ENCODE data around the gene LARGE2. TPM values are rescaled to one million over a fixed set of nuclear protein-coding genes. Genes with fewer than 3 reads are reported as not detected.

Gene LARGE2
- 0.40 and 1.2 TPM in 2 replicates for total RNA-seq

DNA sequence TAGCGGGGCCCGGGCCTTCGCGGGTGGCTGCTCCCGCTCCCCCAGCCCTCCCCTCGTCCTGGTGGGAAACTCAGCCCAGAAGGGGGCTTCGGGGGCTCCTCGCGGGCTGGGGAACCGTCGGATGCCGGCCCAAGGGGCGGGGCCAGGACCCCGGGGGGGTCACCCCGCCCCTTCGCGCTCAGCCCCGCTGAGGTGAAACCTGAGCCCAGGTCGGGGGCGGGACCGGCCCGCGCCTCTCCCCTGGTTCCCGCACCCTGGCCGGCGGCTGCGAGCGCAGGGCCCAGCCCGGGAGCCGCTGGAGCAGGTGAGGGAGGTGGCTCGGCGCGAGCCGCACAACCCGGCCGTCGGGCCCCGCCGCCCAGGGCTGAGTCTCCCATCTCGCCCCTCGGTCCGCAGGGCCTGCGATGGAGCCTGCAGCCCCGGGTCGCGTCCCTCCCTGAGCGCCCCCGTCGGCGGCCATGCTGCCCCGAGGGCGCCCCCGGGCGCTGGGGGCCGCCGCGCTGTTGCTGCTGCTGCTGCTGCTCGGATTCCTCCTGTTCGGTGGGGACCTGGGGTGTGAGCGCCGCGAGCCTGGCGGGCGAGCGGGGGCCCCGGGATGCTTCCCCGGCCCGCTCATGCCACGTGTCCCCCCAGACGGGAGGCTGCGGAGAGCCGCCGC lies at the start of gene LARGE2:
Gene LARGE2 (plus strand): TSS at position 232 of the 658 bp plus-strand sequence. CDS start 227 bp downstream, at position 459.
- no peak for DNase-seq (ENCODE audit: low read depth)

DNA sequence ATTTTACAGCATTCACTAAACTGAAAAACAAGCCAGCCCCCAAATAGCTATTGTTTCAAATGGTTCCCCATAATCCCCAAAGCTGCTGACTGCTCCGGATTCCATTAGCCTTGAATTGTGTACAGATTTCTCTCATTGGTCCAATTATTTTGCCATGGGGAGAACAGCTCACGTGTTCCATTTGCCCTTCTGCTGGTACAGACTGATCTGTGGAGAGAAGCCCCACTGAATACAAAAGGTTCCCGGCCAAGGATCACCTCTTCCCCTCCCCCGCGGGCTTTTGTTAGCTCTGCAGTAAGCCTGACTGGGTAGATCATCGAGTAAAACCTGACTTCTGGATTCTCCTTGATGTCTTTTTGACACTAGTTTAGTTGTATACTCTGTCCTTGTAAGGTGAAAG lies 46.1 kb upstream of the LARGE2 start:
- DNase-seq (ENCODE audit: low read depth), result no peak

DNA sequence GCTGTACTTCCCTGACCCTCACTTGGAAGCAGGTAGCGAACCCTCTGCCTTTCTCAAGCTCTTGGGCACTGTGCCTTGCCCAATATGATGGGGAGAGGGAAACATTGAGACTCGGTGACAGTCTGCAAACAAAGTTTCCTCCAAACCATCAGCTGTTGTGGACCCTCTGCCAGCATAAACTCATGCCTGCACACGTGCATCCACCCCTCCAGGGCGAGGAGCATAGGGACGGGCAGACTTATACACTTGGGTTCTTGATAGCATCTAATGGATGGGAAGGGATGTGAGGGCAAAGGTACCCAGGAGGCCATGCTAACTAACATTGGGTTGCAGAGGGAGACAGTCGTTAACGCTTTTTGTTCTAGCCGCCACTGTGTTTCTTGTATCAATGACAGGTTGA lies 45.2 kb upstream of the LARGE2 start:
- DNase-seq (ENCODE audit: low read depth), result no peak

DNA sequence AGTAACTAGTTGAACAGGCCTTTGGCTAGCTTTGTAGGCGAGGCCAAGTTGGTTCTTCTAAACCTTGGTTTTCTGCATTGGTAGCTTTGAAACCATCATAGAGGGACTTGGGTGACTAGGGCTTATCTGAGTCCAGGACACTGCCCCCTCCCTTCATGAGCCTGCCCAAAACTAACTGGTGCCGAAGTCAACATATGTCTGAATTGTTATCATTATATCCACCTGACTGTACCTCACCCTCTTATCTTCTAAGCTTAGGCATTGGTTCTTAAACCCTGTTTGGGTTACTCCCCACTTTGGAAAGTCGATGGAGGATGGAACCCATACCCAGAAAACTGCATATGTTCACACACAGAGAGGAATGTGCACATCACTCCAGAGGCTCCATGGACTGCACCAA lies 44.6 kb upstream of the LARGE2 start:
- DNase-seq (ENCODE audit: low read depth), result no peak

DNA sequence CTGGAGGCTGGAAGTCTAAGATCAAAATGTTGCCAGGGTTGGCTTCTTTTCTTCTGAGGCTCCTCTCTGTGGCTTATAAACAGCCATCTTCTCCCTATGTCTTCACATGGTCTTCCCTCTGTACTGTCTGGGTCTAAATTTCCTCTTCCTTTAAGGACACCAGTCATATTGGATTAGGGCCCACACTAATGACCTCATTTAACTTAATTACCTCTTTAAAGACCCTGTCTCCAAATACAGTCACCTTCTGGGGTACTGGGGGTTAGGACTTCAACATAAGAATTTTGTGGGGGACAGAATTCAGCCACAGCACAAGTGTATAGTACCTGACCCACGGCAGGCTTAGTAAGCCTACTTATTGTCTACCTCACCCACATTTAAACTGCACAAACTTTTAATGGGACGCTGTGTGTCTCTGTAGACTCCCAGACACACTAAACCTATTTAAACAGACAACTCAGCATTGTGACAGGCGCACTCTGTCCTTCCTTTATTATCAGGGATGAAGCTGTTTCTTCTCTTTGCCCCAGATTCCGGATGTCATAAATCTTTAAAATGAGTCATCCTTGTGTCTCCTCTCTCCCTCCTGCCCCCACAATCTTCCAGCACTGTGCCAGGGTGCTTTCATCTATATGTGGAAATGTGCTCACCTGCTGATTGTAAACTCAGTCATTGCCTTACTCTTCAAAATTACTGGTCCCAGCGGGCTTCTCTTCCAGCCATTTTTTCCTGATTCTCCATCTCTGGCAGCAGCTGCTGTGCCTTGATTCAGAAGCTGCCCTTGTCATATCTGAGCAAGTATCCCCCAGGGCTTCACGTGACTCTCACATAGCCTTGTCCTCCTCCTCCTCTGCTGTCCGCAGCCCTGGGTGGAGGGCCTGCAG lies 42.4 kb upstream of the LARGE2 start:
- DNase-seq (ENCODE audit: low read depth), result peak; percentile 28

DNA sequence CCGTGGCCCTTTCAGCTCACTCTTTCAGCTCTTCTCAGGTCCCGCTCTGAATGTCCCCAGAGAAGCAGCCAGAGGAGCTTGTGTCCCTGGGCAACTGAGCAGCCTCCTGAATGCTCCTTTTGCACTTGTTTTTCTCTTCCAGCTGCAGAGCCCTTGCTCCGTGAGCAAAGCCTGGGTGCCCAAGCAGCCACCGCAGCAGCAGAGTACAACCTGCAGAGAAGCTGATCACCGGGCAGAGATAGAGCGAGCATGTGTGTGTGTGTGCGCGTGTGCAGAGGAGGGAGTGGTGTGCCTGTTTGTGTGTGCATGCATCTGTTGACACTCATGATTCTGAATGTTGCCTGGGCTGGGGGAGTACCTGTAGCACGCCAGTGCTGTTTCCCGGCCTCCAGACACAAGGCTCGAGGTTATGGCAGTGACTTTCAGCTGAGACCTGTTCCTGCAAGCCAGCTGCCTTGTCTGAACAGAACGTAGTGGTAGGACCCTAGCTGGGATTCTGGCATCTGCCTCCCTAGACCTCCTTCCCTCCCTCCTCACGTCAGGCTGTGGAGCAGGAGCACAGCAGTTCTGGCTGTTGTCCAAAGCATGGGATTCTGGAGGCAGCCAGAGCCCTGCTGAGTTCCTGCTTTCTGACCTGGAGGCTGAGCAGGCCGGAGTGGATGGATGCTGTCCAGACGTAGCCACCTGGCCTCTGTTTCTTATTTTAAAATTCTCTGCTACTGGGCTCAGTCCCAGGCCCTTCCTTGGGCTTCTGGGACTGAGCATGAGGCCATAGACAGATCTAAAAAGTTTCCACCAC lies 41.5 kb upstream of the LARGE2 start:
- DNase-seq (ENCODE audit: low read depth), result no peak

DNA sequence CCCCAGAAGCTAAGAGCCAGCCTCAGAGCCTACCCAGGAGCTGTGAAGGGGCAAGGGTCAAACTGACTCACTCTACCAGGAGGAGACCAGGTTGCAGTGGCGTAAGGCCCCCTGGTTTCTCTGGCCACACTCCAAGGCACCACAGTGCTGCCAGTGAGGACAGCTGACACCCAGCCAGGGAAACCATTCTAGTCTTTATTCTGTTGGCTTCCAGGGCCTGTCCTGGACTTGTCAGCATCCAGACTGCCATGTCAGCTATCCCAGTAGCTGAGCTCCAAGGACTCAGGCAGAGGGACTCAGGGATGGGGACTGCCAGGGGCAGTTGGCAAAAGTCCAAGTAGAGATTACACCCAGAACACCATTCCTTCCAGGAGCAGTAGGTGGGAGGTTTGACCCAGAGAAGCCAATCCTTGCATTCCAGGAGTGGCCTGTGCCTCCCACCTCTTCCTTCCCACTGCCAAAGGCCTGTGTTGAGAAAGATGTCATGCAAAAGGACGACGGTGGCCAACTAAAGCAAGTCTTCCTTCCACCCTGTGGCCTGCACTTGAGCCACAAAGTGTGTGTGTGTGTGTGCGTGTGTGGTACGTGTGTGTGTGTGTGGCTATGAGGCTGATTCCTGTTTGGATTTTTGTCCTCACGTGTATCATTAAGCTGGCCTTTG lies 40.6 kb upstream of the LARGE2 start:
- DNase-seq (ENCODE audit: low read depth), result peak; percentile 63

DNA sequence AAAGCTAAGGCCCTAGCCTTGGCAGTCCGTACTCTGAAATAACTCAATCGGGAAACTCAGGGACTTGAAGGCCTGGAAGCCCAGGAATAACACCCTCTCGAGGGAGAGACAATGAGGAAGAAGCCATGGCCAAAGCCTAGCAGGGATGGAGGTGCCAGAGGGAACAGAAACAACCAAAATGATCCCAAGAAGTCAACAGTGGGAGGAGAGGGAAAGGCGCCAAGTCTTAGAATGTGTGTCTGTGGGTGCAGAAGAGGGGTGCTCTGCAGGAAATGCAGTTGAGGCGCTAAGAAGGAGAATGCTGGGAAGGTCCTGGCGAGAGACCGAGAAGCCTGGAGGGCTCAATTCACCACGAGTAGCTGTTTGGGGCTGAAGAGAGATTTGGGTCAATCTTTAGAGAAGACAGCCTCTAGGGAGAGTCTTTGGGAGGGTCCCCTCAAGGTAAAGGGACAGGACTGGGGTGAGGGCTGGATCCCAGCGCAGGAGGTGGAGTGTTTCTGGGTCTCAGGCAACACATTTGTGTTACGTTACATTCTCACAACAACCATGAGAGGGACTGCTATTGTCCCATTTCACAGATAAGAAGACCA lies 37.8 kb upstream of the LARGE2 start:
- no peak for DNase-seq (ENCODE audit: low read depth)

DNA sequence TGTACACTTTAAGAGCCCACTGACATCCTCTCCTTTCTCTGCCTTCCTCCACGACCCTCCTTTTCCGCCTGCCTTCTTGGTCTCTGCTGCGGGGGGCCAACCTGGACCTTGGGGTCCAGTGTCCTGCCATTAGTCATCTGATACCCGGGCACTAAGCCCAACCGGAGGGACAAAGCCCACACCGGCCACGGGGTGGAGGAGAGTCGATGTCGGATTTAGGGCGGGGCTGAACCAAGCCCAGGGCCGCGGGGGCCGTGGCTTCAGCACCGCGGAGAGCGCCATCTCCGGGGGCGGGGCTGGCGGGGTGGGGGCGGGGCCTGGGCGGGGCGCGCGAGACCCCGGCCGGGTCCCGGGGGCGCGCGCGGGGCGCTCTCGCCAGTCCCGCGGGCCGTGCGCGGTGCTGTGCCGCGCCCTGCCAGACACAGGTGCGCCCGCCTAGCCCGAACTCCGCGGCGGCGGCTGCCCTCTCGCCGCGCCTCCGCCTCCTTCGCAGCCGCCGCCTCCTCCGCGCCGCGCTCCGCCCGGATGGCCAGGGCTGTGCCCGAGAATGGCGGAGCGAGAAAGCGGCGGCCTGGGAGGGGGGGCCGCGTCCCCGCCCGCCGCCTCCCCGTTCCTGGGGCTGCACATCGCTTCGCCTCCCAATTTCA lies 37.1 kb upstream of the LARGE2 start, which contains the start of gene MAPK8IP1:
Gene MAPK8IP1 (plus strand): TSS at position 378 of the 647 bp plus-strand sequence. CDS start 170 bp downstream, at position 548.
- no peak for DNase-seq (ENCODE audit: low read depth)

DNA sequence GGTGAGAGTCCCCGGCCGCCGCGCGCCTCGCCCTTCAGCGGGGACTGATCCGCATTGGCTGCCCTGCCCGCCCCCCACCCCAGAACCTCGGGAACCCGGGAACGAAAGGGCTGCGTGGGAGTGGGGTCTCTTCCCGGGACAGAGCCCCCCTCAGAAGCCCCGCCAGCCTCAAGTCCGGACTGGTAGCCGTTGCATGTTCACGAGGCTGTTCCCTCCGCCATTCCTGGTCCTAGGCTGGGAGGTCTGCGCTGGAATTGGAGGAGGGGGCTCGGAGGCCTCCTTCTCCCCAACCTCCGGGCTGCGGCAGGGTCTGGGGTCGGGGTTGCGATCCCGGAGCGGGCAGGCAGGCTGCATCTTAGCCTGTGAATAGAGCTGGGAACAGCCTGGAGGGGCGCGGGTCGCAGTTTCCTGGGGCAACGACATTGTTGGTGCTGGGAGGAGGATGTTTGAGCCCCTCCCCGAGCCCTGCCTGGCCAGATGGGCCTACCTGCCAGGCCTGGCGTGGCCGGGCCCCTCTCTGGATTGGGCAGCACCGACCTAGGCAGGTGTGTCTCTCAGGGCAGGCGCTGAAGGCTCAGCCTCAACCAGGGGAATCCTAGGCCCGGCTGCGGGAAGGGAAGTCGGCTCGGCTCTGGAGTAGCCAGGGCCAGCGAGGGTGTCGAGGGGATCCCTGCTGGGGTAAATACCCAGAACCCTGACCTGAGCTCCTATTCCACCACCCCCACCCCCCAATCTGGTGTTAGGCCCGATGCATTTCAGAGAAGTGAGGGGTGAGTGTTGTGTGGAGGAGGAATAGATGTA lies 36.3 kb upstream of the LARGE2 start:
- no peak for DNase-seq (ENCODE audit: low read depth)

DNA sequence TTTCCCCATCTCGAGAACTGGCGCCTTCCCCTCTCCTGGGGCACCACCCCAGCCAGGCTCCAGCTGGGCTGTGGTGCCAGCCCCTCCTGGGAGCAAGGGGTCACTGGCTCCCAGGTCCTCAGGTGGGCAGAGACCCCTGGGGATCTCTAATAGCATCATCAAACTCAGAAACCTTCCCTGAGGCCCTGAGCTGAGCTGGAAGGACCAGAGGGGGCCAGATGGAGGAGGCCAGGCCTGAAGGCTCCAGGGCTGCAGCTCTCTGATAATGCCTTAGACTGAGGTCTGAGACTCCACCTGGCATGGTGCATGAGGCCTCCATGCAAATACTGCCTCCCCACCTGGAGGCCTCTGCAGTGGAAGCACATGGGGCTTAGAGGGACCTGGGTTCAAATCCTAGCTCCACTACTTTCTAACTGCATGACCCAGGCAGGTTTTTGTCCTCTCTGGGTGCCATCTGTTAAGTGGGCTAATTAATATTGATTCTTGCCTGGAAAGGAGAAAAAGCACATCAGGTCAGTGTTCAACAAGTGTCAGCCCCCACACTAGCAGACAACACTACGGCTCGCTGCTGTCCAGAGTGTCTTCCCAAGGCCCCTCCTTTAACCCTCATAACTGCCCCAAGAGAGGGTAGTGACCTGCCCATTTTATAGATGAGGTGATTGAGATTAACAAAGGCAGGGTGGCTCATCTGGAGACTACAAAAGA lies 35.5 kb upstream of the LARGE2 start:
- no peak for DNase-seq (ENCODE audit: low read depth)

DNA sequence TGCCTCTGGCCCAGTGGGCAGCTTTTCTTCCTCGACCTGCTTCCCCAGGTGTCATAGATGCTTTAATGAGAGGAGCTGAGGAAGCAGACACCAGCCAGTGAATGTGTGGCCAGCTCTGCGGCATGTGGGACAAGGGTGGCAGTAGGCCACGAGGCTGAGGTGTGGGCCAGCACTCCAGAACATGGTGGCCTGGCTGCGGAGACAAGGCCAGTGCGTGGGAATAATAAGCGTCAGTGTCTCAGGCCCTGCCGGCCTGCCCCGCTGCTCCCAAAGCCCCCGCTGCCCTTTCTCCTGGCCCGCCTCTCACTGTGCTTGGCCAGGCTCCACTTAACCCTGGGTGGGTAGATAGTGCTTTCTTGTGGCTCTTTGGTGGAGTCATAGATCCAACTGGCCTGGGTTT lies 34.9 kb upstream of the LARGE2 start:
- no peak for DNase-seq (ENCODE audit: low read depth)

DNA sequence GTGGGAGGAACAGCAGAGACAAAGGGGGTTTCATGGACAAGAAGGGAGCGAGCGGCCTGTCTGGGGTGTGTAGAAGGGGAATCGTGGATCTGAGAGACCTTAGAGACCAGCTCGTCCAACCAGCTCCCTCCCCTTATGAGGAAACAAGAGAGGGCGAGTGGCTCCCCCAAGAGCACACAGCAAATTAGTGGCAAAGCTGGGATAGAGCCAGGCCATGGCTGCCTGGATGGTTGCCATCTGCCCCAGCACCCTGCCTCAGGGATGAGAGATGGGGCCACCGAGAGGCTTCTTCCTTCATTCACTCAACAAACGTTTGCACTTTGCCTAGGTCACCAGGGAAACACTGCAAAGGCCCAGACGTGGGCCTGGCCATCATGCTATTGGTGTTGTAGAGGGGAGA lies 32.9 kb upstream of the LARGE2 start:
- DNase-seq (ENCODE audit: low read depth), result no peak

DNA sequence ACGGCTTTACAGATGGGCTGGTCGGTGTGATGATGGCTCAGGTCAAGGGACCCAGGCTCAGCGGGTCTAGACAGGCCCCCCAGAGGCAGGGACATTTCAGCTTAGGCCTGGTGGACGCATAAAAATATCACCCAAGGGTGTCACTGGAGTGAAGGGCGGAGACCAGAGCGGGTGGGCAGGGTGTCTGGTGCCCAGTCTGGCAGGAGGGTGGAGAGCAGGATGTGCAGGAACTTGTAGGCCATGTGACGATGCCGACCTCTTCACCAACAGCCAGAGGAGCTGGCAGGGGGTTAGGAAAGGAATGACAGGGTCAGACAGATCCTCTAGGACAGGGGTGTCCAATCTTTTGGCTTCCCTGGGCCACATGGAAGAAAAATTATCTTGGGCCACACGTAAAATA lies 32.5 kb upstream of the LARGE2 start:
- DNase-seq (ENCODE audit: low read depth), result no peak

DNA sequence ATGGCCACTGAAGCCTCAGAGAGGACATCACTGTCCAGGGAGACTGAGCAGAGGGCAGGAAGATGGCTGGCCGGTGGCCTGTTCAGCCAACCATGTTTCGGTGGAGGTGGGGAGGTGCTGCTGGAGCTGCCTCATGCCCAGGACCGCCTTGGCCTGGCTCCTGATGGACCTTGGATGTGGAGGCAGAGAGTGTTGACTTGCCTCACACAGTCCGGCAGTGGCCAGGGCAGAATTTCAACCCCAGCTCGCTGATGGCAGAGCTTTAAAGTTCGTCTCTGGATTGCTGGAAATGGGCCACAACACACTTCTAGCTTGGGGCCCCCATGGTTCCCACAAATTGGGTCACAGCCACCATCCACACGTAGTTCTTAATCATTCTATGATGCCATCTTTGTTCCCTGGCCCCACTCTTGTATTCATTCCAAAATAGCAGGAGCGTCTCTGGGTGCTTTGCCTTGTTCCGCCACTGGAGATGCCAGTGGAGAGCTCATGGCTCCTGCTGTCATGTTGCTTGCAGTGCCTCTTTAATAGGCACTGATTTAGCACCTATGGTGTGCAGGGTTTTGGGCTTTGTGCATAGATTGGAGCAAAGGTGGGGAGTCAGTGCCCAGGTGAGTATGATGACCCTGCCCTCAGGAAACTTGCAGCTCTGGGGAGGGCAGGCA lies 31.4 kb upstream of the LARGE2 start:
- no peak for DNase-seq (ENCODE audit: low read depth)

DNA sequence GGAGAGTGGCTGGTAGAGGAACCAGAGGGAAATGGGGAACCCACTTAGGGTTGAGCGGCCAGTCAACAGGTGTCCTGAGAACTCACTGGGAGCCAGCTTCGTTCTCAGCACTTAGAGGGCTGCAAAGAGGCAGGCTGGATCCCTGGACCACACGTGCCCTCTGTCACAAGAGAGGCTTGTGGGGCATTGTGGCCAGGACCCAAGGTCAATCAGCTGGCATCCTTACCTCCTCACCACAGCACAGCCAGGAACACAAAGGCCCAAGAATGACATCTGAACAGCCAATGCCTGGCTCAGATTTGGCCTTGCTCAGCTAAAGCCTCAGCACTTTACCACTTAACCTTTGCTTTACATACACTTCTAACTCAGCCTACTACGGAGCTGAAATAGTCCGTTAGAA lies 29.6 kb upstream of the LARGE2 start:
- DNase-seq (ENCODE audit: low read depth), result no peak

DNA sequence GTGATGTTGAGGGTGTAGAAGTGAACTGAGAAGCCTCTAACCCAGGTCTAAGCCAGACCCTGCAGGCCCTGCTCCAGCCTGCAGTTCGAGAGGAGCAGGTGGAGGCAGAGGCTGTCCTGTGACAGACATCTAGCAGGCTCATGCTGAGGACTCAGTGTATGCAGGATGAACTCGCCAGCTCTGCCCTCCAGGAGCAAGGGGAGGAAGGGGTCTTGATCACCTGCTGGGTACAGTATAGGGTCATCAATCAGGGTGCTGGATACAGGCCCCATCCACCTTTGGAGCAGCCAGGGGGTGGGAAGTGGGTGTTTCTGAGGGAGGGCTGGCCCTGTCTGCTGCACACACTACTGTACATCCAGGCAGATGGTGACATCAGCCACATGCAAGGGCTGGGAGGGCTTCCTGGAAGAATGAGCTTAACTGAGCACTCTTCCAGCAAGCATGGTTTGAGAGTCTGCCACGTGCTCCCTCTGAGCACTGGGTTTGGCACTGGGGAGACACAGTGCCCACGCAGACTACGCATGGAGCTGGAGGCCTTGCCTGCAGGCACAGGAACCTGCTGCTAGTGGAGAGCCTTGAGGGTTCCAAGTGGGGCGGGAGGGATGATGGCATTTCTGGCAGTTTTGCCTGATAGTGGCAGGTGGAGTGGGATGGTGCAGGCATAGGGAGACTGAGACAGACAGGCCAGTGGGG lies 27.8 kb upstream of the LARGE2 start:
- no peak for DNase-seq (ENCODE audit: low read depth)
